ENCODE data around the gene EAF1. TPM values are rescaled to one million over a fixed set of nuclear protein-coding genes. Genes with fewer than 3 reads are reported as not detected.
"Not testable (repeated sequence)": the region's sequence is repeated elsewhere in the genome, so short reads cannot be mapped to it uniquely, and the experiment has no call there.

The EAF1 gene
- total and polyA plus RNA-seq, 2 experiments from 2014 or later: 7.2 to 16.9 TPM

DNA sequence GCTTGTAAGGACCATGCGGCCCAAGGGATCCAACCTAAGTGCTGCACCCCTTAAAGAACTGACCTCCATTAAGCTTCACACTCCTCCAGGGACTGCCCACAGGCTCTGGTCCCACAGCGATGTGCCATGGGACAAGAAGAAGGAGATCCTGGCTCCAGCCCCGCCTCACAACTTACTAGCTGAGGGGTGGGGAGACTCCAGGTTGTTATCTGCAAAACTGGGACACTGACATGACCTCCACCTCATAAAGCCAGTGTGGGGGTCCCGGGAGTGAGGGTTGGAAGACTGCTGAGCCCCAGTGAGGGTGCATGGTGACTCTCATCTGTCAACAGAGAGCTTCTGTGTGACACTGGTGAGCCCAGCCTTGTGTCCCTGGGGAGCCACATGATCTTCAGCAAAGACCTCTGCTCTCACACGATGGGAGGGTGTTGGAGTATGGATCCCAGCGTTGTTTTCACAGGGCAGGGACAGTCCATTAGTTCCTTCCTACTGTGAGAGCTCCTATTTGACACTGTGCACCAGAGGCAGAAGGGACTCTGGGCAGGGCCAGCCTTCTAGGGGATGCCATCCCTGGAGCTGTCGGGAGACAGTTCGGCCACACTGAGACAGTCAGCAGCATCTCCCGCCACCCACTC, 26.7 kb downstream of the EAF1 start:
- Histone ChIP-seq H3K27ac (no peak overlapping the region), H3F3A (ENCODE audit: insufficient read depth) (no peaks in the 10 kb centered on the region), H3K79me2 (ENCODE audit: insufficient read depth) (no peaks in the 10 kb centered on the region), H3K4me2 (ENCODE audit: unreplicated experiment) (no peak overlapping the region), H3K9ac (no peak overlapping the region), H3K4me1 (ENCODE audit: insufficient read depth) (no peaks in the 10 kb centered on the region), H2AFZ (no peak overlapping the region), H4K20me1 (ENCODE audit: insufficient read depth) (no peaks in the 10 kb centered on the region), H3K4me3 (no peak overlapping the region), H3K9me3 (ENCODE audit: low read depth) (no peaks in the 10 kb centered on the region), H3K27me3 (replicated peaks; ENCODE audit: insufficient read depth) (no peaks in the 10 kb centered on the region), H3K36me3 (ENCODE audit: low read depth) (no peaks in the 10 kb centered on the region), H3K9me2 (ENCODE audit: insufficient read depth) (no peaks in the 10 kb centered on the region)
- in situ Hi-C loops (cut with MboI): no loop called here
- WGBS, 2 experiments (ENCODE audit: low coverage in 1 of 2, low lambda C conversion rate in 2 of 2, missing lambda C conversion rate in 2 of 2): 77% methylated on average over 9 of the region's 9 CpGs
- DNase-seq: no peak
- no peak for TF ChIP-seq EZH2phosphoT487 (IDR thresholded peaks at IDR 0.05; ENCODE audit: insufficient read depth, low read depth)
- no peak for TF ChIP-seq EZH2 (IDR thresholded peaks at IDR 0.05; ENCODE audit: insufficient read depth, poor library complexity, severe bottlenecking)

DNA sequence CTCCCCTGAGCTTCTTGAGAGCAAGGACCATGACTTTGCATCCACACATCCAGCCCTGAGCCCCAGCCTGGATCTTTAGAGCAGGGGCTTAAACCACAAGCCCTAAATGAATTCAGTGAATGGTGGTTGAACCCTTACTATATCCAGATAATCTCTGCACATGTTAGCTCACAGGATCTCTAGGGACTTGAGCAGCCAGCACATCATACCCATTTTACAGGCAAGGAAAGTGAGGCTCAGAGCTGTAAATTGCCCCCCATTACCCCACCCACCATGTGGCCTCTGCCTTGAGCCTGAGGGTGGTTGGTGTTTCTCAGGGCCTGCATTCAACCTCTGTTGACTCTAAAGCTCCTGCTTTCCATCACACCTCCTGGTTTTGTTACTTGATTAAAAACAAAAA, 27.6 kb downstream of the EAF1 start:
- no peak overlapping the region for H2AFZ ChIP-seq
- H3F3A ChIP-seq (ENCODE audit: insufficient read depth): no peaks in the 10 kb centered on the region
- H3K27ac ChIP-seq: no peak overlapping the region
- no peaks in the 10 kb centered on the region for H3K9me2 ChIP-seq (ENCODE audit: insufficient read depth)
- H3K27me3 ChIP-seq (replicated peaks; ENCODE audit: insufficient read depth): no peaks in the 10 kb centered on the region
- no peak for TF ChIP-seq EZH2phosphoT487 (IDR thresholded peaks at IDR 0.05; ENCODE audit: insufficient read depth, low read depth)
- TF ChIP-seq EZH2 (IDR thresholded peaks at IDR 0.05; ENCODE audit: insufficient read depth, poor library complexity, severe bottlenecking): no peak
- H3K9ac ChIP-seq: no peak overlapping the region
- no peaks in the 10 kb centered on the region for H3K36me3 ChIP-seq (ENCODE audit: low read depth)
- no peak for DNase-seq
- H4K20me1 ChIP-seq (ENCODE audit: insufficient read depth): no peaks in the 10 kb centered on the region
- H3K4me2 ChIP-seq (ENCODE audit: unreplicated experiment): no peak overlapping the region
- H3K79me2 ChIP-seq (ENCODE audit: insufficient read depth): no peaks in the 10 kb centered on the region
- H3K9me3 ChIP-seq (ENCODE audit: low read depth): no peaks in the 10 kb centered on the region
- no peak overlapping the region for H3K4me3 ChIP-seq
- H3K4me1 ChIP-seq (ENCODE audit: insufficient read depth): no peaks in the 10 kb centered on the region
- in situ Hi-C loops (cut with MboI): no loop called here

DNA sequence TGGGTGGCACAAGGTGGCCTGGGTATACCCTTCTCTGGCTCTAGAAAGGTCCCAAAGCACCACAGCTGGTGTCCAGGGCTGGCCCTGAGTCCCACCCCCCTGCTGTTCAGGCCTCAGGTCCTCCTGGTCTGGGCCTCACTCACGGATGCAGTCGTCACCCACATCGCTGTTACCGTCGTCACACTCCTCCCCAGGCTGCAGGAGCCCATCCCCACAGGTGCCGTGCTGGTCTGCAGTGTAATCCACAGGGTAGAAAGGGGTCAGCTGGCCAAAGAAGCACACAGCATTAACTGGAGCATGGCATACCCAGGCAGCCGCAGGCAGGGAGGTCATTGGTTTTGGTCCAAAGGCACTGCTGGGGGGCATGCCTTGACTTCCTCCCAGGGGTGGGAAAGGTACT, 28.4 kb downstream of the EAF1 start:
- H3K4me1 ChIP-seq (ENCODE audit: insufficient read depth): no peaks in the 10 kb centered on the region
- TF ChIP-seq EZH2phosphoT487 (IDR thresholded peaks at IDR 0.05; ENCODE audit: insufficient read depth, low read depth) (no peak), EZH2 (IDR thresholded peaks at IDR 0.05; ENCODE audit: insufficient read depth, poor library complexity, severe bottlenecking) (no peak)
- no peak for DNase-seq
- no peak overlapping the region for H3K27ac ChIP-seq
- no peaks in the 10 kb centered on the region for H3K9me2 ChIP-seq (ENCODE audit: insufficient read depth)
- no peak overlapping the region for H3K4me2 ChIP-seq (ENCODE audit: unreplicated experiment)
- in situ Hi-C loops (cut with MboI): no loop called here
- H4K20me1 ChIP-seq (ENCODE audit: insufficient read depth): no peaks in the 10 kb centered on the region
- no peak overlapping the region for H2AFZ ChIP-seq
- H3K4me3 ChIP-seq: no peak overlapping the region
- no peaks in the 10 kb centered on the region for H3K79me2 ChIP-seq (ENCODE audit: insufficient read depth)
- no peaks in the 10 kb centered on the region for H3K36me3 ChIP-seq (ENCODE audit: low read depth)
- no peaks in the 10 kb centered on the region for H3K9me3 ChIP-seq (ENCODE audit: low read depth)
- no peaks in the 10 kb centered on the region for H3K27me3 ChIP-seq (replicated peaks; ENCODE audit: insufficient read depth)
- 78 to 82% methylated on average over 7 of the region's 7 CpGs for WGBS, 2 experiments (ENCODE audit: low coverage in 1 of 2, low lambda C conversion rate in 2 of 2, missing lambda C conversion rate in 2 of 2)
- no peaks in the 10 kb centered on the region for H3F3A ChIP-seq (ENCODE audit: insufficient read depth)
- H3K9ac ChIP-seq: no peak overlapping the region

DNA sequence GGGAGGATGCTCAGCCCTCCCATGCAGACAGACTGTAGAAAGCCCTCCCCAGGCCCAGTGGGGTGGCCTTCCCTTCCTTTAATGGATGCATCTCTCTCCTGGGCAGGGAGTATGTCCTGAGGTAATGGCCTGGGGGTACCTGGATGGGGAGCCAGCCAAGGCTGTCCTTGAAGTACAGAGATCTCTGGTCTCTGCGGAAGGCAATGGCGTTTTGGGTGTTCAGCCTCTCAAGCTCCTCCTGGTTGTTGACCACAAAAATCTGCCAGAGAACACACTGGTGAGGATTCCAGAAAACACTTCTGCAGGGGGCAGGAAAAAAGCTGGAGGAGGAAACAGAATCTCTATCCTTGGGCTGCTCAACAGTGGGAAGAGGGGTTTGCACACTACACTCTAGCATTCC, 28.9 kb downstream of the EAF1 start:
- Histone ChIP-seq H3K4me1 (ENCODE audit: insufficient read depth) (no peaks in the 10 kb centered on the region), H3K36me3 (ENCODE audit: low read depth) (no peaks in the 10 kb centered on the region), H3K27me3 (replicated peaks; ENCODE audit: insufficient read depth) (no peaks in the 10 kb centered on the region), H3K9me2 (ENCODE audit: insufficient read depth) (no peaks in the 10 kb centered on the region), H2AFZ (no peak overlapping the region), H3K27ac (no peak overlapping the region), H3K9me3 (ENCODE audit: low read depth) (no peaks in the 10 kb centered on the region), H3K4me2 (ENCODE audit: unreplicated experiment) (no peak overlapping the region), H4K20me1 (ENCODE audit: insufficient read depth) (no peaks in the 10 kb centered on the region), H3K79me2 (ENCODE audit: insufficient read depth) (no peaks in the 10 kb centered on the region), H3F3A (ENCODE audit: insufficient read depth) (no peaks in the 10 kb centered on the region), H3K9ac (no peak overlapping the region), H3K4me3 (no peak overlapping the region)
- in situ Hi-C loops (cut with MboI): no loop called here
- TF ChIP-seq EZH2 (IDR thresholded peaks at IDR 0.05; ENCODE audit: insufficient read depth, poor library complexity, severe bottlenecking): no peak
- no peak for TF ChIP-seq EZH2phosphoT487 (IDR thresholded peaks at IDR 0.05; ENCODE audit: insufficient read depth, low read depth)
- WGBS, 2 experiments (ENCODE audit: low coverage in 1 of 2, low lambda C conversion rate in 2 of 2, missing lambda C conversion rate in 2 of 2): 92 to 97% methylated on average over 2 of the region's 2 CpGs
- no peak for DNase-seq

DNA sequence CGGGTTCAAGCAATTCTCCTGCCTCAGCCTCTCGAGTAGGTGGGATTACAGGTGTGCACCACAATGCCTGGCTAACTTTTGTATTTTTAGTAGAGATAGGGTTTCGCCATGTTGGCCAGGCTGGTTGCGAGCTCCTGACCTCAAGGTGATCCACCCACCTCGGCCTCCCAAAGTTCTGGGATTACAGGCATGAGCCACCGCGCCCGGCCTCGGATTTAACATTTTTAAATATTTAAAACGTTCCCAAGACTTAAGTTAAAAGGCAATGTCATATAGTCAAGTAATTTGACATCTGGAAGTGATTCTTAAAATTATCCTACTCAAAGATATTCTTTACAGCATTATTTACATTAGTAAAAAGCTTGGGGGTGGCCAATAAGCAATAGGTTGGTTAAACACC, 29.5 kb downstream of the EAF1 start:
- DNase-seq; H3K36me3 ChIP-seq (ENCODE audit: low read depth); H3F3A ChIP-seq (ENCODE audit: insufficient read depth); H3K4me2 ChIP-seq (ENCODE audit: unreplicated experiment); H3K9ac ChIP-seq; H3K4me3 ChIP-seq; H3K9me3 ChIP-seq (ENCODE audit: low read depth); H2AFZ ChIP-seq; H3K4me1 ChIP-seq (ENCODE audit: insufficient read depth); in situ Hi-C loops (cut with MboI); H4K20me1 ChIP-seq (ENCODE audit: insufficient read depth); H3K9me2 ChIP-seq (ENCODE audit: insufficient read depth); H3K79me2 ChIP-seq (ENCODE audit: insufficient read depth); H3K27me3 ChIP-seq (replicated peaks; ENCODE audit: insufficient read depth); H3K27ac ChIP-seq: not testable (repeated sequence)
- WGBS, 2 experiments (ENCODE audit: low coverage in 1 of 2, low lambda C conversion rate in 2 of 2, missing lambda C conversion rate in 2 of 2): 81 to 85% methylated on average over 10 of the region's 10 CpGs

Data from GM23248 (cell line).